K562 (cell line): ENCODE measurements around the gene DYNLT4. TPM values are rescaled to one million over a fixed set of nuclear protein-coding genes. Genes with fewer than 3 reads are reported as not detected.

Source experiments
- CBFA2T3 ChIP-seq: fragments of 450-650 bp; IDR thresholded peaks from 2 replicates; pipeline ENCODE4 v1.6.1; 2017
- DACH1 ChIP-seq: fragments of 450-650 bp; IDR thresholded peaks from 2 replicates; pipeline ENCODE4 v1.6.1; 2018; ENCODE audit not compliant: partially characterized antibody
- HDAC3 ChIP-seq: fragments of 450-650 bp; IDR thresholded peaks from 2 replicates; pipeline ENCODE4 v1.6.1; 2018; ENCODE audit warnings: borderline replicate concordance, mild to moderate bottlenecking, moderate library complexity; ENCODE audit not compliant: partially characterized antibody
- HOMEZ ChIP-seq: fragments of 250-450 bp; sonication (Bioruptor Pico); IDR thresholded peaks from 2 replicates; pipeline ENCODE4 v1.4.0; 2020; ENCODE audit warnings: mild to moderate bottlenecking, moderate library complexity
- HOXB6 ChIP-seq: fragments of 250-450 bp; sonication (Bioruptor Pico); IDR thresholded peaks from 2 replicates; pipeline ENCODE4 v1.5.1; 2022; ENCODE audit warnings: mild to moderate bottlenecking, borderline replicate concordance
- ILK ChIP-seq: fragments of 450-650 bp; IDR thresholded peaks from 2 replicates; pipeline ENCODE4 v1.6.1; 2016; ENCODE audit warnings: missing genetic modification characterization, low read depth, mild to moderate bottlenecking, missing compliant biosample characterization, moderate library complexity, borderline replicate concordance
- MCM5 ChIP-seq: fragments of 450-650 bp; IDR thresholded peaks from 2 replicates; pipeline ENCODE4 v1.6.1; 2016; ENCODE audit warnings: low read depth
- PRMT5 ChIP-seq: sonication (generic); formaldehyde crosslinking; IDR thresholded peaks from 2 replicates; pipeline ENCODE4 v1.5.0; 2020; ENCODE audit warnings: missing genetic modification reagents
- RNF2 ChIP-seq: sonication (generic); IDR thresholded peaks from 2 replicates; pipeline ENCODE4 v1.6.1; 2016
- TOE1 ChIP-seq, 2 experiments: fragments of 450-650 bp in 1 of 2; sonication (generic) in 1 of 2; formaldehyde crosslinking in 1 of 2; IDR thresholded peaks; 2 replicates each; pipeline versions ENCODE4 v1.7.1 to v1.8.0; 2016 to 2022; ENCODE audit warnings: borderline replicate concordance in 2 of 2, mild to moderate bottlenecking in 2 of 2, antibody characterized with exemption in 1 of 2, inconsistent platforms in 1 of 2, low read depth in 1 of 2, missing genetic modification reagents in 1 of 2, moderate library complexity in 1 of 2
- ZFPM2 ChIP-seq: fragments of 250-450 bp; sonication (Bioruptor Pico); IDR thresholded peaks from 2 replicates; pipeline ENCODE4 v1.5.1; 2022; ENCODE audit warnings: mild to moderate bottlenecking
- ZNF436 ChIP-seq: fragments of 250-450, 450-650 bp; sonication (Bioruptor Pico); formaldehyde crosslinking; IDR thresholded peaks from 2 replicates; pipeline ENCODE4 v1.7.0; 2020; ENCODE audit warnings: mild to moderate bottlenecking
- ZNF57 ChIP-seq: fragments of 450-650 bp; formaldehyde crosslinking; IDR thresholded peaks from 2 replicates; pipeline ENCODE4 v1.4.0; 2020; ENCODE audit warnings: mild to moderate bottlenecking, moderate library complexity
- ZNF785 ChIP-seq: fragments of 250-450 bp; sonication (Bioruptor Pico); IDR thresholded peaks from 2 replicates; pipeline ENCODE4 v1.4.0; 2020; ENCODE audit warnings: mild to moderate bottlenecking
- polyA plus RNA-seq, 8 experiments: library from polyadenylated mRNA; depleted of rRNA in 4 of 8; stranded (reverse) in 5 of 8; unstranded in 3 of 8; fragments of >200 nt; fragmentation: Nextera tagmentation in 2 of 8; fragmentation: Illumina TruSeq in 1 of 8; extraction: Ambion mirVana in 2 of 8; extraction: Trizol in 1 of 8; gene quantifications; 2 replicates each; pipeline versions ENCODE4 v1.2.1 to v1.2.3, GENCODE V29; 2011 to 2014; ENCODE audit warnings: inconsistent platforms in 1 of 8, missing spikeins in 1 of 8
- total RNA-seq, 7 experiments: library from RNA; depleted of rRNA in 6 of 7; stranded (reverse); fragments of >200 nt in 6 of 7; fragmentation: Illumina TruSeq in 2 of 7; extraction: Trizol in 2 of 7; gene quantifications; 2 replicates each; pipeline versions ENCODE4 v1.2.1 to v1.2.3, GENCODE V29; 2011 to 2021; ENCODE audit warnings: low replicate concordance in 1 of 7
- TF ChIP-seq, protein P1 (sequence below): fragments of 250-450 bp; sonication (Bioruptor Pico); IDR thresholded peaks from 2 replicates; pipeline ENCODE4 v1.5.1; 2021; ENCODE audit warnings: mild to moderate bottlenecking
- TF ChIP-seq, protein P2 (sequence below), 3 experiments: IDR thresholded peaks in 2 of 3; conservative IDR thresholded peaks in 1 of 3; 2 replicates each; pipeline ENCODE4 v1.5.1; 2011 to 2012; ENCODE audit warnings: low read length in 3 of 3, mild to moderate bottlenecking in 3 of 3, control low read depth in 2 of 3, improper control_type of control experiment in 1 of 3, inconsistent platforms in 1 of 3, low read depth in 1 of 3, mixed read lengths in 1 of 3, moderate library complexity in 1 of 3; ENCODE audit not compliant: insufficient read depth in 2 of 3
- TF ChIP-seq, protein P3 (sequence below), 2 experiments: fragments of 450-650 bp; IDR thresholded peaks; 2 replicates each; pipeline ENCODE4 v1.6.1; 2018; ENCODE audit warnings: mild to moderate bottlenecking in 2 of 2, low read depth in 1 of 2; ENCODE audit not compliant: partially characterized antibody in 2 of 2

DYNLT4 gene
- total and polyA plus RNA-seq, 9 of the 15 experiments (the other 6 are each of a cell fraction or from before 2014, with no cell fraction given): 0.29 to 0.73 TPM; not detected in 7

DNA sequence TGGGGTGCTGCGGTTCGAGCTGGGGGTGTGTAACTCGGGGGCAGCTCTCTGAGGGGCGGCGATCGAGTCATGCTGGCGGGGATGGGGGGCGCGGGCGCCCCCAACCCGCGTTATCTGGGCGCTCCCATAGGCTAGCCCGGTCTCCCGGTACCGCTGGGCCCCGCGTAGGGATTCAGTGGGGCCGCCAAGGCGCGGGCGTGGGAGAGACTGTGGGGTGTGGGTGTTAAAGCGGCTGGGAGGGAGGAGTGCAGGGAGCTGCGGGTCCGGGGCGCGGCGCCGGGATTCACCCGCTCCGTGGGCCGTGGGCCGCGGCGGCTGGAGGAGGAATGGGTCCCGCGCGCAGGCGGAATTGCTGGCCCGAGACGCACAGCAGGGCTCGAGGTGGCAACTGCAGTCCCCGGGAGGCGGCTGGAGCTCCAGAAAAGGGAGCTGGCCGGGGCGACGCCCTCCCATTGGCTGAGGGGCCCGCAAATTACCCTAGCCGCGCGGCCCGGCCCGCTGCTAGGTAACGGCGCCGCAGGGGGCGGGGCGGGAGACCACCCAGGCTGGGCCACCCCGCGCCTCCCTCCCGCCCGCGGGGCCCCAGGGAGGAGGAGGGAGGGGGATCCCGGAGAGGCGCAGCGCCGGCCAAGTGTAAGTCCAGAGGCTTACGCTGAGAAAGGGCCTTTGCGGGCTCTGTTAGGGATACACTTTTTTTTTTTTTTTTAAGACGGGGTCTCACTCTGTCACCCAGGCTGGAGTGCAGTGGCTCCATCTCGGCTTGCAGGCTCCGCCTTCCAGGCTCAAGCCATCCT, 35.9 kb upstream of the DYNLT4 start, which contains the start of gene PTCH2 (continued):
- TF ChIP-seq HDAC3: no peak
- no peak for TF ChIP-seq ZFPM2
- TF ChIP-seq, protein P1, sequence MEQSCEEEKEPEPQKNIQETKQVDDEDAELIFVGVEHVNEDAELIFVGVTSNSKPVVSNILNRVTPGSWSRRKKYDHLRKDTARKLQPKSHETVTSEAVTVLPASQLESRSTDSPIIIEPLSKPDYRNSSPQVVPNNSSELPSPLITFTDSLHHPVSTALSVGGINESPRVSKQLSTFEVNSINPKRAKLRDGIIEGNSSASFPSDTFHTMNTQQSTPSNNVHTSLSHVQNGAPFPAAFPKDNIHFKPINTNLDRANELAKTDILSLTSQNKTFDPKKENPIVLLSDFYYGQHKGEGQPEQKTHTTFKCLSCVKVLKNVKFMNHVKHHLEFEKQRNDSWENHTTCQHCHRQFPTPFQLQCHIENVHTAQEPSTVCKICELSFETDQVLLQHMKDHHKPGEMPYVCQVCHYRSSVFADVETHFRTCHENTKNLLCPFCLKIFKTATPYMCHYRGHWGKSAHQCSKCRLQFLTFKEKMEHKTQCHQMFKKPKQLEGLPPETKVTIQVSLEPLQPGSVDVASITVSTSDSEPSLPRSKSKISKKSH: no peak
- TF ChIP-seq ZNF785 (CRISPR knock-in tag): no peak
- no peak for TF ChIP-seq RNF2
- TF ChIP-seq, protein P2, sequence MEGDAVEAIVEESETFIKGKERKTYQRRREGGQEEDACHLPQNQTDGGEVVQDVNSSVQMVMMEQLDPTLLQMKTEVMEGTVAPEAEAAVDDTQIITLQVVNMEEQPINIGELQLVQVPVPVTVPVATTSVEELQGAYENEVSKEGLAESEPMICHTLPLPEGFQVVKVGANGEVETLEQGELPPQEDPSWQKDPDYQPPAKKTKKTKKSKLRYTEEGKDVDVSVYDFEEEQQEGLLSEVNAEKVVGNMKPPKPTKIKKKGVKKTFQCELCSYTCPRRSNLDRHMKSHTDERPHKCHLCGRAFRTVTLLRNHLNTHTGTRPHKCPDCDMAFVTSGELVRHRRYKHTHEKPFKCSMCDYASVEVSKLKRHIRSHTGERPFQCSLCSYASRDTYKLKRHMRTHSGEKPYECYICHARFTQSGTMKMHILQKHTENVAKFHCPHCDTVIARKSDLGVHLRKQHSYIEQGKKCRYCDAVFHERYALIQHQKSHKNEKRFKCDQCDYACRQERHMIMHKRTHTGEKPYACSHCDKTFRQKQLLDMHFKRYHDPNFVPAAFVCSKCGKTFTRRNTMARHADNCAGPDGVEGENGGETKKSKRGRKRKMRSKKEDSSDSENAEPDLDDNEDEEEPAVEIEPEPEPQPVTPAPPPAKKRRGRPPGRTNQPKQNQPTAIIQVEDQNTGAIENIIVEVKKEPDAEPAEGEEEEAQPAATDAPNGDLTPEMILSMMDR (IDR thresholded peaks at IDR 0.05 in 2 of 3, conservative IDR thresholded peaks at IDR 0.05 in 1 of 3; ENCODE audit: insufficient read depth in 2 of 3, low read depth in 1 of 3, low read length in 3 of 3): no peak
- no peak for TF ChIP-seq PRMT5
- no peak for TF ChIP-seq MCM5
- TF ChIP-seq, protein P3, sequence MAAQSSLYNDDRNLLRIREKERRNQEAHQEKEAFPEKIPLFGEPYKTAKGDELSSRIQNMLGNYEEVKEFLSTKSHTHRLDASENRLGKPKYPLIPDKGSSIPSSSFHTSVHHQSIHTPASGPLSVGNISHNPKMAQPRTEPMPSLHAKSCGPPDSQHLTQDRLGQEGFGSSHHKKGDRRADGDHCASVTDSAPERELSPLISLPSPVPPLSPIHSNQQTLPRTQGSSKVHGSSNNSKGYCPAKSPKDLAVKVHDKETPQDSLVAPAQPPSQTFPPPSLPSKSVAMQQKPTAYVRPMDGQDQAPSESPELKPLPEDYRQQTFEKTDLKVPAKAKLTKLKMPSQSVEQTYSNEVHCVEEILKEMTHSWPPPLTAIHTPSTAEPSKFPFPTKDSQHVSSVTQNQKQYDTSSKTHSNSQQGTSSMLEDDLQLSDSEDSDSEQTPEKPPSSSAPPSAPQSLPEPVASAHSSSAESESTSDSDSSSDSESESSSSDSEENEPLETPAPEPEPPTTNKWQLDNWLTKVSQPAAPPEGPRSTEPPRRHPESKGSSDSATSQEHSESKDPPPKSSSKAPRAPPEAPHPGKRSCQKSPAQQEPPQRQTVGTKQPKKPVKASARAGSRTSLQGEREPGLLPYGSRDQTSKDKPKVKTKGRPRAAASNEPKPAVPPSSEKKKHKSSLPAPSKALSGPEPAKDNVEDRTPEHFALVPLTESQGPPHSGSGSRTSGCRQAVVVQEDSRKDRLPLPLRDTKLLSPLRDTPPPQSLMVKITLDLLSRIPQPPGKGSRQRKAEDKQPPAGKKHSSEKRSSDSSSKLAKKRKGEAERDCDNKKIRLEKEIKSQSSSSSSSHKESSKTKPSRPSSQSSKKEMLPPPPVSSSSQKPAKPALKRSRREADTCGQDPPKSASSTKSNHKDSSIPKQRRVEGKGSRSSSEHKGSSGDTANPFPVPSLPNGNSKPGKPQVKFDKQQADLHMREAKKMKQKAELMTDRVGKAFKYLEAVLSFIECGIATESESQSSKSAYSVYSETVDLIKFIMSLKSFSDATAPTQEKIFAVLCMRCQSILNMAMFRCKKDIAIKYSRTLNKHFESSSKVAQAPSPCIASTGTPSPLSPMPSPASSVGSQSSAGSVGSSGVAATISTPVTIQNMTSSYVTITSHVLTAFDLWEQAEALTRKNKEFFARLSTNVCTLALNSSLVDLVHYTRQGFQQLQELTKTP (IDR thresholded peaks at IDR 0.05; ENCODE audit: low read depth in 1 of 2, partially characterized antibody in 2 of 2): no peak
- TF ChIP-seq DACH1: no peak
- no peak for TF ChIP-seq ZNF436 (CRISPR knock-in tag)
- no peak for TF ChIP-seq CBFA2T3
- TF ChIP-seq HOMEZ (CRISPR knock-in tag): no peak
- TF ChIP-seq ZNF57 (CRISPR knock-in tag): no peak
- no peak for TF ChIP-seq HOXB6 (CRISPR knock-in tag)
- 0 out of 2 replicates have a peak, but pooled peaks have one; percentile 14 for TF ChIP-seq TOE1 (IDR thresholded peaks at IDR 0.05; ENCODE audit: borderline replicate concordance)
- TF ChIP-seq TOE1 (CRISPR knock-in tag; IDR thresholded peaks at IDR 0.05; ENCODE audit: borderline replicate concordance, low read depth): no peak
- TF ChIP-seq ILK (tag): no peak
